GM19035 (cell line): ENCODE data around the gene EFNA2.
A peak's percentile ranks its signal among the peaks of the same experiment; 100 is the strongest.

ENCODE experiments used
- ATAC-seq: cut with Tn5 transposase; IDR thresholded peaks from one replicate; pipeline ENCODE4 v1.9.1; 2021; ENCODE audit not compliant: unreplicated experiment

Gene EFNA2

GRCh38 chr19:1248786-1249297 lies 36.8 kb upstream of the EFNA2 start:
- ATAC-seq, result peak; percentile 32

GRCh38 chr19:1249298-1249989 lies 36.2 kb upstream of the EFNA2 start:
- peak; percentile 51 for ATAC-seq

GRCh38 chr19:1249990-1250436 lies 35.7 kb upstream of the EFNA2 start:
- ATAC-seq, result no peak

GRCh38 chr19:1250437-1251260 lies 35.0 kb upstream of the EFNA2 start:
- no peak for ATAC-seq

GRCh38 chr19:1251330-1252220 lies 34.1 kb upstream of the EFNA2 start:
- no peak for ATAC-seq

GRCh38 chr19:1252221-1252820 lies 33.4 kb upstream of the EFNA2 start:
- no peak for ATAC-seq

GRCh38 chr19:1252821-1253513 lies 32.7 kb upstream of the EFNA2 start:
- ATAC-seq, result no peak

- no peak for ATAC-seq
These were observed 32.1 kb upstream of the EFNA2 start for GRCh38 chr19:1253514-1254080.

- ATAC-seq, result no peak
These were observed 31.6 kb upstream of the EFNA2 start for GRCh38 chr19:1254081-1254527.

GRCh38 chr19:1254530-1255185 lies 31.0 kb upstream of the EFNA2 start:
- ATAC-seq, result no peak

GRCh38 chr19:1255186-1256161 lies 30.2 kb upstream of the EFNA2 start:
- ATAC-seq, result no peak

- no peak for ATAC-seq
These were observed 28.8 kb upstream of the EFNA2 start for GRCh38 chr19:1256646-1257474.

- ATAC-seq, result no peak
These were observed 28.1 kb upstream of the EFNA2 start for GRCh38 chr19:1257475-1258162.

GRCh38 chr19:1258163-1258492 lies 27.5 kb upstream of the EFNA2 start:
- no peak for ATAC-seq

- no peak for ATAC-seq
These were observed 26.9 kb upstream of the EFNA2 start for GRCh38 chr19:1258707-1259205.

GRCh38 chr19:1259206-1259875 lies 26.3 kb upstream of the EFNA2 start:
- ATAC-seq, result peak; percentile 30
